B cell (primary cell): ENCODE measurements around the gene ATPAF2. TPM values are rescaled to one million over a fixed set of nuclear protein-coding genes. Genes with fewer than 3 reads are reported as not detected.

Experiments used
- ATAC-seq: fragments of 200-7000 bp; cut with Tn5 transposase; one replicate; pipeline ENCODE4 v1.10.0; 2021; ENCODE audit warnings: low read depth, mild to moderate bottlenecking, moderate number of reproducible peaks, moderate library complexity
- CTCF ChIA-PET: fragments of 350-600 bp; sonication (Branson Sonifier 250); formaldehyde crosslinking; loops from one replicate; lab custom pipeline; 2021; ENCODE audit warnings: antibody characterized with exemption, inconsistent platforms; lab: Charles Lee
- POLR2A ChIA-PET: fragments of 350-600 bp; sonication (Branson Sonifier 250); formaldehyde crosslinking; loops from one replicate; lab custom pipeline; 2021; ENCODE audit warnings: antibody characterized with exemption; lab: Charles Lee
- DNase-seq: peaks from one replicate; pipeline ENCODE4 v3.0.0; 2013
- H2AFZ ChIP-seq: 2 replicates; pipeline ENCODE4 v1.6.1; 2012; ENCODE audit warnings: mild to moderate bottlenecking, low read depth, low read length; ENCODE audit not compliant: insufficient read depth, poor library complexity, severe bottlenecking
- H3K27ac ChIP-seq, 2 donors: 1 replicate in 1 of 2; 2 replicates in 1 of 2; pipeline ENCODE4 v1.5.1; 2012 to 2013; ENCODE audit warnings: low read length in 2 of 2, mild to moderate bottlenecking in 2 of 2, moderate library complexity in 1 of 2
- H3K27me3 ChIP-seq, 4 experiments: fragments of 200-600 bp in 1 of 4; sonication (generic) in 1 of 4; replicated peaks in 1 of 4; 1 replicate in 2 of 4; 2 replicates in 2 of 4; pipeline versions ENCODE4 v1.6.1 to v1.7.0; 2013 to 2016; ENCODE audit warnings: low read length in 3 of 4, mild to moderate bottlenecking in 2 of 4, mixed read lengths in 1 of 4, moderate library complexity in 1 of 4; ENCODE audit not compliant: insufficient read depth in 4 of 4, control insufficient read depth in 3 of 4; ENCODE audit errors: control extremely low read depth in 1 of 4
- H3K36me3 ChIP-seq, 2 experiments: replicated peaks in 1 of 2; 1 replicate in 1 of 2; 2 replicates in 1 of 2; pipeline versions ENCODE4 v1.6.1 to v1.7.1; 2013; ENCODE audit warnings: low read length in 1 of 2; ENCODE audit not compliant: insufficient read depth in 2 of 2, control insufficient read depth in 1 of 2; ENCODE audit errors: control extremely low read depth in 1 of 2, extremely low read depth in 1 of 2
- H3K4me1 ChIP-seq, 2 donors: fragments of 200-600 bp in 1 of 2; sonication (generic) in 1 of 2; 1 replicate in 1 of 2; 2 replicates in 1 of 2; pipeline versions ENCODE4 v1.5.1 to v1.6.1; 2013 to 2017; ENCODE audit warnings: low read length in 2 of 2; ENCODE audit not compliant: control insufficient read depth in 2 of 2, insufficient read depth in 2 of 2
- H3K4me2 ChIP-seq: replicated peaks from 2 replicates; pipeline ENCODE3; 2012; ENCODE audit warnings: mild to moderate bottlenecking, low read depth, low read length; ENCODE audit not compliant: poor library complexity, severe bottlenecking
- H3K4me3 ChIP-seq, 5 experiments: fragments of 200-600 bp in 1 of 5; sonication (generic) in 1 of 5; 1 replicate in 3 of 5; 2 replicates in 2 of 5; pipeline versions ENCODE4 v1.5.1 to v1.7.0; 2011 to 2016; ENCODE audit warnings: low read length in 4 of 5, mild to moderate bottlenecking in 4 of 5, low read depth in 2 of 5, control low read depth in 1 of 5, moderate library complexity in 1 of 5; ENCODE audit not compliant: insufficient read depth in 1 of 5; ENCODE audit errors: control extremely low read depth in 1 of 5, extremely low read depth in 1 of 5
- H3K79me2 ChIP-seq: fragments of 200-600 bp; sonication (generic); one replicate; pipeline ENCODE4 v1.6.0; 2016; ENCODE audit warnings: low read length; ENCODE audit not compliant: control insufficient read depth, insufficient read depth
- H3K9ac ChIP-seq: fragments of 200-600 bp; sonication (generic); 2 replicates; pipeline ENCODE4 v1.6.1; 2017; ENCODE audit warnings: mild to moderate bottlenecking, low read length, moderate library complexity
- H3K9me3 ChIP-seq, 3 donors: one replicate each; pipeline versions ENCODE4 v1.6.1 to v1.7.1; 2013; ENCODE audit warnings: low read length in 2 of 3; ENCODE audit not compliant: control insufficient read depth in 2 of 3, insufficient read depth in 1 of 3; ENCODE audit errors: control extremely low read depth in 1 of 3
- H4K20me1 ChIP-seq: 2 replicates; pipeline ENCODE4 v1.6.0; 2012; ENCODE audit warnings: mild to moderate bottlenecking, low read length; ENCODE audit not compliant: insufficient read depth, control insufficient read depth, poor library complexity, severe bottlenecking
- H3K27ac Mint-ChIP-seq: one replicate; pipeline ENCODE4 v1.8.0; 2021; ENCODE audit warnings: mixed read lengths
- H3K27me3 Mint-ChIP-seq: one replicate; pipeline ENCODE4 v1.8.0; 2021; ENCODE audit warnings: mixed read lengths
- H3K4me1 Mint-ChIP-seq: one replicate; pipeline ENCODE4 v1.8.0; 2021; ENCODE audit warnings: mixed read lengths
- H3K4me3 Mint-ChIP-seq: one replicate; pipeline ENCODE4 v1.8.0; 2021; ENCODE audit warnings: mixed read lengths
- H3K9me3 Mint-ChIP-seq: one replicate; pipeline ENCODE4 v1.8.0; 2022; ENCODE audit warnings: mixed read lengths; ENCODE audit not compliant: insufficient read depth
- CTCF ChIP-seq: fragments of 200-600 bp; IDR thresholded peaks from one replicate; pipeline ENCODE4 v1.8.0; 2022; ENCODE audit warnings: antibody characterized with exemption, mild to moderate bottlenecking
- EZH2 ChIP-seq: IDR thresholded peaks from 2 replicates; pipeline ENCODE4 v1.6.1; 2012; ENCODE audit warnings: borderline replicate concordance, low read depth, mild to moderate bottlenecking, moderate library complexity, low read length; ENCODE audit not compliant: insufficient read depth, poor library complexity, severe bottlenecking
- WGBS: methylation state at CpG from one replicate; pipeline ENCODE4 v1.1.5; 2013; ENCODE audit warnings: missing lambda C conversion rate; ENCODE audit not compliant: insufficient coverage; 5-methylcytosine and 5-hydroxymethylcytosine counted together
- intact Hi-C: fragments of 100-400 bp; cut with micrococcal nuclease; formaldehyde crosslinking; loops from one replicate; pipeline ENCODE4 v1.10.0; 2022
- polyA plus RNA-seq: library from polyadenylated mRNA; depleted of rRNA; stranded (reverse); fragments of >200 nt; gene quantifications from 2 replicates; pipeline ENCODE4 v1.2.3, GENCODE V29; 2012
- total RNA-seq, 2 donors: library from RNA; stranded (reverse); fragments of 120-200 nt in 1 of 2; gene quantifications; 1 replicate in 1 of 2; 2 replicates in 1 of 2; pipeline versions ENCODE4 v1.2.3 to v1.2.4, GENCODE V29; 2013 to 2022

ATPAF2 gene
- total and polyA plus RNA-seq, 2 donors (not counting 1 experiment from before 2014, with no cell fraction given), result 60.5 to 73.5 TPM

GRCh38 chr17:17981330-17981729 lies 57.6 kb downstream of the ATPAF2 start:
- Histone ChIP-seq H3K9me3 (peaks cover 0 to 8% (median 0%) of the 10 kb centered on the region in 3 donors), H3K79me2 (no peaks in the 10 kb centered on the region), H4K20me1 (no peaks in the 10 kb centered on the region), H3K27me3 (no peaks in the 10 kb centered on the region), H3K36me3 (no peaks in the 10 kb centered on the region), H3K27ac (no peak overlapping the region), H3K4me1 (no peaks in the 10 kb centered on the region), H3K4me3 (no peak overlapping the region), H2AFZ (no peak overlapping the region), H3K9ac (no peak overlapping the region), H3K4me2 (no peak overlapping the region)
- CTCF ChIA-PET, result interaction anchor here (0.7 to 0.8 kb wide), 2 partner anchors 24 to 37 kb away, joined by 3 read pairs; no protein-coding TSS in a partner anchor
- Mint-ChIP-seq H3K9me3 (no peaks in the 10 kb centered on the region), H3K27ac (no peak overlapping the region), H3K4me3 (no peak overlapping the region), H3K4me1 (peaks cover 5% of the 10 kb centered on the region), H3K27me3 (no peaks in the 10 kb centered on the region)
- TF ChIP-seq EZH2 (no peak), CTCF (no peak)
- no peak for ATAC-seq
- 89% methylated on average over 8 of the region's 9 CpGs for WGBS
- no peak for DNase-seq
- intact Hi-C loops, result no loop called here
- POLR2A ChIA-PET, result no interaction called here

- no peaks in the 10 kb centered on the region for H3K79me2 ChIP-seq
- no peaks in the 10 kb centered on the region for H3K9me3 Mint-ChIP-seq
- peaks cover 0 to 8% (median 0%) of the 10 kb centered on the region in 3 donors for H3K9me3 ChIP-seq
- ATAC-seq (no peak), DNase-seq (no peak)
- intact Hi-C loops, result loop anchor here (10.0 kb wide), 1 partner anchor 1995 kb away; the partner anchor contains the start of gene AKAP10
- H2AFZ ChIP-seq, result no peak overlapping the region
- ChIA-PET CTCF (no interaction called here), POLR2A (no interaction called here)
- H3K4me3 ChIP-seq, result no peak overlapping the region
- H3K4me1 Mint-ChIP-seq, result peaks cover 5% of the 10 kb centered on the region
- H3K36me3 ChIP-seq, result no peaks in the 10 kb centered on the region
- WGBS, result 88% methylated on average over 3 of the region's 3 CpGs
- H4K20me1 ChIP-seq, result no peaks in the 10 kb centered on the region
- no peak overlapping the region for H3K4me2 ChIP-seq
- no peak for TF ChIP-seq CTCF
- no peak for TF ChIP-seq EZH2
- H3K4me3 Mint-ChIP-seq, result no peak overlapping the region
- no peaks in the 10 kb centered on the region for H3K4me1 ChIP-seq
- no peaks in the 10 kb centered on the region for H3K27me3 ChIP-seq
- no peak overlapping the region for H3K9ac ChIP-seq
- no peak overlapping the region for H3K27ac Mint-ChIP-seq
- H3K27ac ChIP-seq, result no peak overlapping the region
- no peaks in the 10 kb centered on the region for H3K27me3 Mint-ChIP-seq
These were observed 59.2 kb downstream of the ATPAF2 start for GRCh38 chr17:17979778-17980177.
